GM18498 (cell line): ENCODE measurements around the gene VPS8.
A peak's percentile ranks its signal among the peaks of the same experiment; 100 is the strongest.
"Not testable (repeated sequence)": the region's sequence is repeated elsewhere in the genome, so short reads cannot be mapped to it uniquely, and the experiment has no call there.

Experiments used
- ATAC-seq: cut with Tn5 transposase; IDR thresholded peaks from one replicate; pipeline ENCODE4 v1.9.1; 2021; ENCODE audit warnings: mild to moderate bottlenecking, moderate library complexity; ENCODE audit not compliant: unreplicated experiment

Gene VPS8

GRCh38 chr3:184864000-184864399 lies 52.0 kb downstream of the VPS8 start:
- ATAC-seq = no peak

GRCh38 chr3:184868477-184868876 lies 56.5 kb downstream of the VPS8 start:
- no peak for ATAC-seq

- ATAC-seq = no peak
Measured at GRCh38 chr3:184872200-184872599, 60.2 kb downstream of the VPS8 start.

GRCh38 chr3:184873141-184873540 lies 61.2 kb downstream of the VPS8 start:
- ATAC-seq = no peak

GRCh38 chr3:184874709-184875644 lies 63.0 kb downstream of the VPS8 start:
- ATAC-seq = no peak

- ATAC-seq = no peak
Measured at GRCh38 chr3:184880276-184881019, 68.5 kb downstream of the VPS8 start.

GRCh38 chr3:184884359-184885017 lies 72.5 kb downstream of the VPS8 start:
- ATAC-seq = peak; percentile 98

GRCh38 chr3:184885112-184885511 lies 73.1 kb downstream of the VPS8 start:
- no peak for ATAC-seq

- no peak for ATAC-seq
Measured at GRCh38 chr3:184887574-184887973, 75.6 kb downstream of the VPS8 start.

GRCh38 chr3:184889312-184889904 lies 77.4 kb downstream of the VPS8 start:
- no peak for ATAC-seq

- no peak for ATAC-seq
Measured at GRCh38 chr3:184894051-184894450, 82.1 kb downstream of the VPS8 start.

- ATAC-seq = no peak
Measured at GRCh38 chr3:184895350-184895749, 83.4 kb downstream of the VPS8 start.

GRCh38 chr3:184896336-184896735 lies 84.4 kb downstream of the VPS8 start:
- ATAC-seq = no peak

- no peak for ATAC-seq
Measured at GRCh38 chr3:184899953-184900595, 88.1 kb downstream of the VPS8 start.

- not testable (repeated sequence) for ATAC-seq
Measured at GRCh38 chr3:184907031-184907430, 95.1 kb downstream of the VPS8 start.

GRCh38 chr3:184907681-184908649 lies 96.0 kb downstream of the VPS8 start:
- no peak for ATAC-seq

GRCh38 chr3:184908859-184909258 lies 96.9 kb downstream of the VPS8 start:
- no peak for ATAC-seq

GRCh38 chr3:184910664-184911063 lies 98.7 kb downstream of the VPS8 start:
- no peak for ATAC-seq

GRCh38 chr3:184911570-184911969 lies 99.6 kb downstream of the VPS8 start:
- ATAC-seq = no peak
